Skeletal muscle cell (primary cell): ENCODE data around the gene BDH2.

Source experiments
- DNase-seq: peaks from one replicate; pipeline ENCODE4 v3.0.0-alpha.2; 2010; ENCODE audit warnings: low read depth
- H3K4me3 ChIP-seq: 2 replicates; pipeline ENCODE4 v1.5.1; 2011; ENCODE audit warnings: low read depth, mild to moderate bottlenecking, control low read depth, low read length, moderate library complexity

Gene BDH2

DNA sequence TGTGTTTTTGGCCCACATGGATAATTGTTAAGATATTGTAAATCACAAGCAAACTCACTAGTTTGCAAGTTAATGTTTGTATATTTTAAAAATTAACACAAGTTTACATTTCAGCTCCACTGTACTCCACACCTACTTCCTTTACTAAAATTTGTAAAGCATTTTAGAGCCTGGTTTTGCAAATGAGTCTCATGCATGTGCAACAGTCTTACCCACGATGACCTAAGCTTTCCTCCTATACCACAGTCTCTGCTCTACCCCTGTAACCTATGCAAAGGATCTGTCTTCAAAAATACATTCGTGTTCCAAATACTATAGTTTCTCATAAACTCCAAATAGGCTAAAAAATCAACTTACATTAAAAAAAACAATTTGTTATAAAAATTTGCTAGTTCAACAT lies 10.2 kb downstream of the BDH2 start:
- DNase-seq = no peak
- H3K4me3 ChIP-seq = no peak overlapping the region

DNA sequence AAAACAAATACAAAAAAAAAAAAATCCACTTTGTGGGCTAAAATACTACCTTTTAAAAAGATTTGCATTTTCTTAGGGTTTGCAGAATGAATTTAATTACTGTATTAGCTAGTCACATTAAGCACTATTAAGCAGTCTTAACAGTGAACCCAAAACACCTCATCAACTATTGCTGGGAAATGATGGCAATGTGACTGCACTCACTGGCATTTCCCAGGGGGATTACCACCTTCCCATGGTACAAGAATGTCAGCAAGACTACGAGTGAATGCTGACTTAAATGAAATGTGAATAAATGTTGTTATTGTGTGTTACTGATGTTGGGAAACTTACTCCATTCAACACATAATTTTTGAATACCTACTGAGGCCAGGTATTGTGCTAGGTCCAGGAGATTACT lies 13.1 kb downstream of the BDH2 start:
- no peak overlapping the region for H3K4me3 ChIP-seq
- no peak for DNase-seq

DNA sequence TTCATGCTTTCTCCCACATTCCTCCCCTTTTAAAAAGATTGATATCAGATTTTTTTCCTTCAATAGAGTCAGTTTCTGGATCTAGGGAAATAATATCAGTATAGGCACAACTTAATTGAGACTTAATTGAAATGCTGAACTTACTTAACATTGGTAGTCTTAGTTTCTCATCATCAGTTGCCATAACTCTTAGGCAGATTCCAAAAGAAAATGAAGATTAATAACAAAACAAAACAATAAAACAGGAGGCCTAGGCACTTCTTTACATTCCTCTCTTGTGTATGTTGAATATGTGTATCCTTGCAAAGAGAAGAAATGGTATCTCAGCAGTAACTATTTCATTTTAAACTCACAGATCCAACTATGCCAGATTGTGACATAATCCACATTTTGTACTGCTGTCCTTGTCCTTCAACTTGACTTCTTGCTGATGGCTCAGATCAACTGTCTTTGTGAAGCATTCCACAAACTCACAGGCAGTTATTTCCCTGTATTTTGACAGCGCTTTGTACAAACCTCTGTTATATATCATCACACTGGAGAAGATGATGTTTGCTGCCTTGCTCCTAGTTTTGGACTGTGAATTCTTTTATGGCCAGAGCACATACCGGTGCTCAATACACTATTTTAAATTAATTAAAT lies 14.0 kb downstream of the BDH2 start:
- DNase-seq = no peak
- H3K4me3 ChIP-seq = no peak overlapping the region

DNA sequence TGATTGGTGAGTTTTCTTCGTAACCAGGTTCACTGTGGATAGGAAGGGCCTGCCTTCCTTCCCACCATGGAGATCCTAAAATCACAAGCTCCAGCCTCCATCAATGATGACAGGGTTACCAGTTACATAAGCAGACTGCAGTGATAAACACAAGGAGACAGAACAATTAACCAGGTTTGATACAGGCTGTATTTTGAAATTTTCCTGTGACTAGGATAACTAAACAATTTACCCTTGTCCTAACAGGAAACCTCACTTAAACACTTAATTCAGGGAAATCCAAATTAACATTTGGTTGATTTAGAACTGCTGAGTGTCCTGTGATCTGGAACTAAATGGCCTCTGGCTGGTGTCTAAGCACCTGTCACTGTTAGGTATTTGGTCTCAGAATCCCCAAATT lies 20.0 kb downstream of the BDH2 start:
- no peak overlapping the region for H3K4me3 ChIP-seq
- no peak for DNase-seq

DNA sequence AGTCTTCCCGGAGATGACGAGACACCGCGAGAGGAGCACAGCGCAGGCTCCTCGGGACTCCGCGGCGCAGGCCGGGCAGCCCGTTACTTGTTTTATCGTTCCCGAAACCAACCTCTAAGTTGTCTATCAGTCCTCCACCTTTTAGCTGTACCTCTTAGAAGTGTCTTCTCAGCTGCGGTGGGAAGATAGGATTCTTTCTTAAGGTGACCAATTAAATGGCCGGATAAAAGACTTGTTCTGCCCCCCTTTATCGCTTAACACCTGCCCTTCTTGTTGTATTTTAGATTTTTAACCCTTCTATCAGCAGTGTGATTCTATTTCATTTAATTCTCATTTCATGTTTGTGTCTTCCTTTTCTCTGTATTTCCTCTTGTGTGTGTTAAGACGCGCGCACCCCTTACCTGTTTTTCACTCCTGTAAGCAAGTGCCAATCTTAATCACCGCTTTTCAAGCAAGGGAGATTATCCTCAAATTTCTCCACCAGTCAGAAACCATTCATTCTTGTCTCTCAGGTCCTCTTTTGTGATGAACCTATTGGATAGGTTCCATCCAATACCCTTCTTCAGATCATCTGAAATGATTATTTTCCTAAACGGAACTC lies 22.8 kb downstream of the BDH2 start, which contains the start of gene SLC9B2:
Gene SLC9B2 (minus strand): TSS at position 15 of the 601 bp plus-strand sequence. CDS start 9,211 bp downstream, outside the sequence.
- no peak for DNase-seq
- peak within 1 kb of the TSS; percentile 81 for H3K4me3 ChIP-seq

DNA sequence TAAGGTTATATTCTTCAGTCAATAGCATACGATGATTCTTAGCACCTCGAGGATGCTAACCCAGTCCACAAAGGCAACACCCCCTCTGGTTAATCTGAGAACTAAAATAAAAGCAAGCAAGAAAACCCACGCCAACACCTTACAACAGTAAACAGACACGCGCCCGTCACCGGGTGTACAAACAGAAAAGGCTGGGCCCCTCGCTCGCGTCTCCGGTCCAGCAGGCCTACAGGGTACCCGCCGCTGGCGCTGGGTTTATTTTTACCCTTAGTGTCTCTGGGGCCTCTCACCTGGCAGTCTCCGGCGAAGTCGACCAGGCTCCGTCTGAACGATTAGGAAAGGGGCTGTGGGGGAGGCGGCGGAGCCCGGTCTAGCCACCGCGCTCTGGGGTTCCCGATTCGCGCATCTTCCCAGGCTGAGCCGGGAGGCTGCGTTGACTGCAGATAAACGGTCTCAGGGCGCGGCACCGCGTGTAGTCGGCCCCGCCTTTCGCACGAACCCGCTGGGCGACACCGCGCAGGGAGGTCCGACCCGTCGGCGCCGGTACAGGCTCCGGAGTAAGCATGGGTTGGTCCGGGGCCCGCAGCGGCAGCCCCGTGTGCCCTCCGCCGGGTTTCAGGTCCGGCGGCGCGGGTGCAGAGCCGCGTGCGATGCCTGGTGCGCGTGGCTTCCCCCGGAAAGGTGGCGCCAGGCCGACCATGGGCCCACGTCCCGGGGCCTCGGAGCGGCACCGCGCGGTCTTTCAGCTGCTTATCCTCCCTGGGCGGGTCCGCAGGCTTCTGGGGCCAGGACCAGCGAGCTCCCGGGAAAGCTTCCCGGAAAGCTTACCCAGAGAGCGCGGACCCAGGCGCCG lies 23.5 kb downstream of the BDH2 start:
- no peak for DNase-seq
- H3K4me3 ChIP-seq = peak overlapping the region; percentile 81

DNA sequence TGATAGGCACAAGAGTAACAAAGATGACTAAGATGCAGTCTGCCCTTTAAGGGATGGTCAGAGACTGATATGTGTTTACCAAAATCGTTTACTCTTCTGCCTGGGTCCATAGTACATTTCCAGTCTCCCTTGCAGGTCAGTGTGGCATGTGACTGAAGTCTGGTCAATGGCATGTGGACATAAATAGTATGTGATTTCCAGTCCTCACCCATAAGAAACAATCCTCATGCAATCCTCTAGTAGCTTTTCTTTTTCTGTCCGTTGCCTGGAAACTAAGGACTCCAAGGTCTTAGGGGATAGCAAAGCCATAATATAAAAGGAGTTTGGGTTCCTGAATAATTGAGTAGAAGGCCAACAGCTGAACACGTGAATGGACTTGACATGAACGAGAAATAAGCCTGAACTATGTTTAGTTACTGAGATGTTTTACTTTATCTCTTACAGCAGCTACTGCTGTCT lies 24.2 kb downstream of the BDH2 start:
- H3K4me3 ChIP-seq = peak overlapping the region; percentile 81
- DNase-seq = no peak

DNA sequence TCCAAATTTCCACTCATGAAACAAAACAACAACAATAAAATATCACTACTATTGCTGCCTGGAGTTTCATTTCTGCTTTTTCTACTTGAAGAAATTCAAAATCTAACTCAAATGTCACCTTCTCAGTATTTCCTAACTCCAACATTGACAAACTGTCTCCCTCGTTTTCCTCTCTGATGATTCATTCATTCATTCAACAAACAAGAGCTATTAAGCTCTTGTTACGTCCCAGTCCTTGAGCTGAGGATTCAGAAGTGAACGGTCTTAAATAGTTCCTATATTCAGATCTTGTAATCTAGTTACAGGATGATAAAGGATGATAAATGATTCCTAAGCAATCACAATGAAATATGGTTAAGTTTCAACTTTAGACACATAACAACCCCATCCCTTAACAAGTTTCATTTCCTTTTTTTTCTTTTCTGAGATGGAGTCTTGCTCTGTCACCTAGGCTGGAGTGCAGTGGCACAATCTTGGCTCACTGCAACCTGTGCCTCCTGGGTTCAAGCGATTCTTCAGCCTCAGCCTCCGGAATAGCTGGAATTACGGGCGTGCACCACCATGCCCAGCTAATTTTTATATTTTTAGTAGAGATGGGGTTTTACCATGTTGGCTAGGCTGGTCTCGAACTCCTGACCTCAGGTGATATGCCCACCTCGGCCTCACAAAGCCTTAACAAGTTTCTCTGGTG lies 24.7 kb downstream of the BDH2 start:
- H3K4me3 ChIP-seq = peak overlapping the region; percentile 81
- no peak for DNase-seq

DNA sequence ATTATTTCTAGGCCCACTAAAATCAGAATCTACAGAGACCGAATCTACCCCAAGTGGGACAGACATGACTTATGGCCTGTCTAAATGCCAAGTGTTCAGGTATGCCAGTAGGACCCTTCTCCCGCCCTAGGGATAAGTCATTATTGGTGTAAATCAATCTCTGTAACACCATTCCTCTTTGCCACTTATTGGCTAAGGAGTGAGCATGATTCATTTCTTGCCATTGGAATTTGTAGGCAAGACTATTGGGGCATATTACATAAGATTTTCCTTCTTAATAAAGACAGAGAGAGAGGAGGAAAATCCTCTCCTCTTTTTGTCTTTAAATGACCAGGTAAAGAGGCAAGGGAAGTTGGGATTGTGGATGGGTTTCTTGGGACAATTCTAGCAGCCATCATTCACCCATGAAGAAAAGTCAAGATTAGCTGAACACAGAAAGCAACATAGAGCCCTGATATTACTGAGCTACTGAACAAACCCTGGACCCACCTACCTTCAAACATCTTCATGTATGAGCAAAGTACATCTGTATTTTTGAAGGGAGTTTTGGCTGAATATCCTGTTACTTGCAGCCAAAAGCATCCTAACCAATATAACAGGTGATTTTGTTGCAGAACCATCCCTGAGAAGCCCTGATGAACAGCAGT lies 25.7 kb downstream of the BDH2 start:
- no peak overlapping the region for H3K4me3 ChIP-seq
- DNase-seq = no peak

DNA sequence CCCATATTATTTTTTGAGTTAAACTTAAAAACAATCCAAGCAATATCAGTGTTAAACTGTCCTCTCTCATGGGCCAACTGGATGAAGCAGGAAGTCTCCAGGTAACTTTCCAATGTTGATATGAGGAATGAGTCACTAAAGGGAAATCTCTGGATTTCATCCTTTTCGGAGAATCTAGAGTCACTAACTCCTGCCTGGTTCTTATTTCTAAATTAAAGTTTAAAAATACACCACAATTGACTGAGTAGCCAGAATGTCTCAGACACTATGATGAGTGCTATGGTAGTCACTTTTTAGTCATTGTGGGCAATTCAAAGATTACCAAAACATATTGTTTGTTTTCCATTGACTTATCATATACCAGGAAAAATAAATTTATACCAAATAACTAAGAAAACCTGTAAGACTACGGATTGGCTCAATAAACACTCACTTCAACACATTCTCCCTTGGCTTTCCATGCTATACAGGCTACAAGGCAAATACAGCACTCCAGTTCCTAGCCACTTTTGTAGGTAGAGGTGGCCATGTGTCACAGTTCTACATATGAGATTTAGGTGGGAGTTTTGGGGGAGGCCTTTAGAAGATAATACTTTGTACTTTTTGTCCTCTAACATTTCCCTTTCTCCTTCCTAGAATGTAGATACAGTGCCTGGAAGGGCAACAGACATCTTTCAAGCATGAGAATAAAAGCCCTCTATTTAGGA lies 31.6 kb downstream of the BDH2 start:
- H3K4me3 ChIP-seq = no peak overlapping the region
- no peak for DNase-seq

DNA sequence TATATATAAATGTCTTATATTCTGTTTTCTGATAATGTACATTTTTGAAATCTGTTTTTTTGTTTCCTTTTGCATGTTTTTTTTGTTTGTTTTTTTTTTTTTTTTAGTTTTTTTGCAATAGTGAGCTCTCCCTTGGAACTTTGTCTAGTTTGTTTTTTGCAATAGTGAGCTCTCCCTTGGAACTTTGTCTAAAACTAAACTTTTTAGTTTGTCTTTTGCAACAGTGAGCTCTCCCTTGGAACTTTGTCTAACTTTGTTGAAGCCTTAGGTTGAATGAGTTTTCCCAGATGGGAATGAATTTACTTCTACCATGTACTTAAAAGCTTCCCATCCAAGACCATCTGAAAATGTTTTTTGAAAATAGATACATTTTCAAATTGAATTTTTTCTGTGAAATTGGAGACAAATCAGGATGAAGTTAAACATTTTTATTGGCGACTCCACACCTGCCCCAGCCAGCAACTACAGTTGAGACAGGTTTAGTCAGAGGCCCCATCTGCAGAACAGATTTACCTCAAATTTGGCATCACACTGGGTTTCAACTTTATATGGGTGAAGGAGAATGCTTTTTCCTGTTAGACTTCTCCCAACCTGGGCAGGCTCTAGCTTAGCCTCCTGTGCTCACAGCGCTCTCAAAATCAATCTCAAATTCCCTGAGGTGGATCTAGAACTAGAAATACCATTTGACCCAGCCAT lies 39.0 kb downstream of the BDH2 start:
- no peak for DNase-seq
- H3K4me3 ChIP-seq = no peak overlapping the region

DNA sequence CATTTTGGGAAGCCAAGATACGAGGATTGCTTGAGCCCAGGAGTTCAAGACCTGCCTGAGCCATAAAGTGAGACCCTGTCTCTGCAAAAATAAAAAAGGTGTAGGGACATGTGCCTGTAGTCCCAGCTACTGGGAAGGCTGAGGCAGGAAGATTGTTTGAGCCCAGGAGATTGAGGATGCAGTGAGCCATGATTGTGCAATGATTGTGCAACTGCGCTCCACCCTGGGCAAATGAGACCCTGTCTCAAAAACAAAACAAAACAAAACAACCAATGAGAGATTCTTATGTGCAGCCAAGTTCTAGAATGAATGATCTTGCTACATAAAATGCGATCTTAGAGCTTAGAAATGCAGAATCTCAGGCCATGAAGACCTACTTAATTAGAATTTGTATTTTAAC lies 45.6 kb downstream of the BDH2 start:
- no peak overlapping the region for H3K4me3 ChIP-seq
- no peak for DNase-seq

DNA sequence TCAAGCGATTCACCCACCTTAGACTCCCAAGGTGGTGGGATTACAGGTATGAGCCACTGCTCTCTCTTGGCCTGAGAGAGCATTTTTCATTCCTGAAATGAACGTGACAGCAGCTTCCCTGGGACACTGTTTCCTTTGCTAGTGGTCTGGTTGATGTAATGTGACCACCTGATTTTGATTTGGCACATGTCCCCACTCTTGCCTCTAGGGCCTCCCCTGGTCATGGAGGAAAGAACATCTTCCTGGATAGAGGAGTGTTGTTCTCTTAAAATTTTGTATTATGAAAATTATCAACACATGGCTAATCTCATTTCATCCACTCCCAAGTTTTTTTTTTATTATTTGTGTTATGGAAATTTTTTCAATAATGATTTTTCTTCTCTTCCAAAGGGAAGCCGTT lies 46.9 kb downstream of the BDH2 start:
- no peak for DNase-seq
- no peak overlapping the region for H3K4me3 ChIP-seq

DNA sequence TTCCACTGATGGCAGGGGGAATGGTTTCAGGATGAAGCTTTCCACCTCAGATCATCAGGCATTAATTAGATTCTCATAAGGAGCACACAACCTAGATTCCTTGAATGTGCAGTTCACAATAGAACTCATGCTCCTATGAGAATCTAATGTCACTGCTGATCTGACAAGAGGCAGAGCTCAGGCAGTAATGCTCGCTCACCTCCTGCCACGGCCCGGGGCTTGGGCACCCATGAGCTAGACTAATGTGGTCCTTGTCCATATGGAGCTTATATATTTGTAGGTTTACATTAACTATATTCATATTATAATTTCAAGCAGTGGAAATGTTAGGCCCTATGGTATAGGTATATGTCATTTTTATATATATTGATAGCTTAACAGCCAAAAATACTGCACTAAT lies 47.5 kb downstream of the BDH2 start:
- no peak for DNase-seq
- H3K4me3 ChIP-seq = no peak overlapping the region

DNA sequence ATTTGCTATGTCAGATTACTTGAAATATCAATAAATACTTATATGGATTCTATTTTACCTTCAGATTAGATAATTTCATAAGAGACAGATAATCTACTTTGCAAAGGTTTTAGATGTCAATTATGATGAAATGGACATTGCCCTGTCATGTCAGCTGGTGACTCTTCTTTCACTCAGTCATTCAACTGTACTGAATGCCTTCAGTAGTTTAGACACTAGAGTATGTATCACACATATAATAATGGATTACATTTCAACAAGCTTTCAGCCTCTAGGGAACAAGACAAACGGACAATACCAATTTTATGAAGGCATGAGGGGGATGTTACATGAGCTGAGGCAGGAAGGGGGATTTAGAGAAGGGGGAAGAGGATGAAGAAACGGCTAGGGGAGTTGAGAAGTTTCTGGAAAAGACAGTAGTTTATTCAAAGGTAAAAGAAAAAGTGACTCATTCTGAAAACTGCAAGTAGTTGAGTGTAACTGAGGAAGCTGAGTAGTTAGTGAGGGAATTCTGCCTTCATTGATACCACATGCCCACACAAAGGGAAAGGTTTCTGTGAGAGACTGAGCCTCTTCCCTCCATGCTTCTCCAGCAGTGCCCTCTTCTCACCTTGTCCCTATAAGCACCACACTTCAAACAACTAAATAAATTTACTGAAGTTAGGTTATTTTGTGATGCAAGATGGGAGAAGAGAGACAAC lies 48.7 kb downstream of the BDH2 start:
- no peak for DNase-seq
- H3K4me3 ChIP-seq = no peak overlapping the region

DNA sequence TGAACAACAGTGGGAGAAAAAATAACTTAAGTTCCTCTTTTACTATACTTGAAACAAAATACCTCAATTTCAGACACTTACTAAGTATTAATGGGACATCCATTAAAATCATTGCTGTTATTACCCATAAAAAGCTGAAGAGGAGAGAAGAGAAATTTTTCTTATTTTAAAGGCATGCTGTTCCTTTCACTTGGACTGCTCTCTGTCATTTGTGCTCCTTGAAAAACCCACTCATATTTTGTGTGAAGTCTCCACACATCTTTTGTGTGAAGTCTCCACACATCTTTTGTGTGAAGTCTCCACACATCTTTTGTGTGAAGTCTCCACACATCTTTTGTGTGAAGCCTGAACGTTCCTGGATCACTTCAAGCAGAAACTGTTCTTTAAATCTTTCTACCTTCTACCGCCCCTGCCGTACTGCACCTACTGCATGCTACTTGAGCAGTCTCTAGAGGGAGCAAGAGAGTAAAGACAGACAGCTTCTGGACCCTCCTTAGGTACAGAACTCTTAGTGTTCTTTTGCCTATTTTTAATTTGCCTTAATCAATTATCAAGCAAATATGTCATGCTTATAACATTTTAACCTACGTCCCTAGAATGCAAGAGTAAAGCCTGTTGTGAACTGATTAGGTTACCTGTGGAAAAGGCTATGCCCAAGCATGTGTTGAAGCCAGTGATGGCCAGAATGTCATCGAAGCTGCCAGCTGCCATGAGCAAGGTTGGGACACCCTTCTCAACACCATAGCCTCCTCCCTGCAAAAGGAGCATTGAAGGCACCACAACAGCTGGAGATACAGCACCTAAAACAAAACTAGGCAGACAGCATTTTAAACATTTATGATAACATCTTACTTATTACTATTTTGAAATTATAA lies 53.0 kb downstream of the BDH2 start:
- DNase-seq = no peak
- no peak overlapping the region for H3K4me3 ChIP-seq

DNA sequence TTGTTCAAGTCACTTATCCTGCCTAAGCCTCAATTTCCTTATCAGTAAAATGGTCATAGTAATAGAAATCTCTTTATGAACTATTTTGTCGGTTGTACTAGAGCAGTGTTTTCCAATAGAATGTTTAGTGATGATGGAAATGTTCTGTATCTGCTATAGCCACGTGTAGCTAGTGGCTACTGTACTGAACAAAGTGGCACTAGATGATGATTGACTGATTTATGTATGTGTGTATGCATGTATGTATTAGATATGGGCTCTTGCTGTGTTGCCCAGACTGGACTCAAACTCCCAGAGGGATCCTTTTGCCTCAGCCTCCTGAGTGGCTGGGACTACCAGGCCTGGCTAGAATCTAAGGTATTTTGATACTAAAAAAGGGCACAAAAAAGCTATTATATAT lies 55.5 kb downstream of the BDH2 start:
- no peak overlapping the region for H3K4me3 ChIP-seq
- no peak for DNase-seq
